Right renal pelvis (tissue), 4 donors: ENCODE data around the gene MARS1. TPM values are rescaled to one million over a fixed set of nuclear protein-coding genes. Genes with fewer than 3 reads are reported as not detected.
A peak's percentile ranks its signal among the peaks of the same experiment; 100 is the strongest.

Experiments
- DNase-seq, 4 donors: peaks; one replicate each; pipeline ENCODE4 v3.0.0-alpha.2; 2013; ENCODE audit warnings: low read depth in 4 of 4, low spot score in 3 of 4, missing footprints in 1 of 4
- polyA plus RNA-seq, 4 donors: library from polyadenylated mRNA; unstranded; fragments of 120-200 nt; gene quantifications; one replicate each; pipeline ENCODE4 v1.2.1, GENCODE V29; 2013; ENCODE audit not compliant: insufficient read length in 4 of 4

Gene MARS1
- polyA plus RNA-seq, 4 donors = 107 to 120 (median 111) TPM

GRCh38 chr12:57456737-57457490 is 31.0 kb upstream of the MARS1 start:
- no peak for DNase-seq

- DNase-seq = no peak
Measured at GRCh38 chr12:57458665-57459054, 29.2 kb upstream of the MARS1 start.

GRCh38 chr12:57459055-57459749 is 28.7 kb upstream of the MARS1 start:
- DNase-seq = peak; percentile 91 to 99 (median 94)

GRCh38 chr12:57459750-57460467 is 28.0 kb upstream of the MARS1 start, which contains the start of gene GLI1:
TSS of gene GLI1 (plus strand) at chr12:57459785. CDS start at chr12:57463692, 3,907 bp downstream.
- DNase-seq = no peak

GRCh38 chr12:57460468-57460784 is 27.4 kb upstream of the MARS1 start:
- DNase-seq = no peak

GRCh38 chr12:57460841-57461275 is 27.0 kb upstream of the MARS1 start:
- DNase-seq = no peak

GRCh38 chr12:57461276-57461916 is 26.5 kb upstream of the MARS1 start:
- DNase-seq = peak in 2 of 4 donors; percentile 67 to 74

- no peak for DNase-seq
Measured at GRCh38 chr12:57461917-57462250, 26.0 kb upstream of the MARS1 start.

GRCh38 chr12:57462251-57462911 is 25.5 kb upstream of the MARS1 start:
- DNase-seq = peak; percentile 84 to 86 (median 84)

- DNase-seq = no peak
Measured at GRCh38 chr12:57462912-57463253, 25.0 kb upstream of the MARS1 start.

GRCh38 chr12:57464569-57464968 is 23.3 kb upstream of the MARS1 start:
- no peak for DNase-seq

GRCh38 chr12:57465030-57465746 is 22.7 kb upstream of the MARS1 start:
- no peak for DNase-seq

GRCh38 chr12:57465747-57466505 is 21.9 kb upstream of the MARS1 start:
- no peak for DNase-seq

GRCh38 chr12:57467212-57467874 is 20.5 kb upstream of the MARS1 start:
- no peak for DNase-seq

GRCh38 chr12:57467915-57468314 is 20.0 kb upstream of the MARS1 start:
- no peak for DNase-seq

GRCh38 chr12:57469296-57470164 is 18.3 kb upstream of the MARS1 start:
- DNase-seq = no peak

GRCh38 chr12:57470286-57470969 is 17.4 kb upstream of the MARS1 start:
- DNase-seq = no peak
